Activated T-helper 1 cell treated with Interleukin-2 at 50 U/mL for 16 hours (primary cell): ENCODE data around the gene AGBL1.

ENCODE experiments used
- DNase-seq: peaks from one replicate; pipeline ENCODE4 v3.0.0-alpha.2; 2020; ENCODE audit warnings: low read depth

Gene AGBL1

GRCh38 chr15:86079508-86080266 lies at the start of gene AGBL1:
Gene AGBL1 (plus strand): TSS chr15:86079871.
- DNase-seq: no peak

GRCh38 chr15:86034904-86035303 lies 44.8 kb upstream of the AGBL1 start:
- DNase-seq: no peak

- DNase-seq: no peak
Measured at GRCh38 chr15:86036243-86036642, 43.4 kb upstream of the AGBL1 start.

- no peak for DNase-seq
Measured at GRCh38 chr15:86038491-86038890, 41.2 kb upstream of the AGBL1 start.

- DNase-seq: no peak
Measured at GRCh38 chr15:86040356-86041033, 39.2 kb upstream of the AGBL1 start.

- DNase-seq: no peak
Measured at GRCh38 chr15:86041399-86041798, 38.3 kb upstream of the AGBL1 start.

GRCh38 chr15:86042226-86042625 lies 37.4 kb upstream of the AGBL1 start:
- DNase-seq: no peak

GRCh38 chr15:86044981-86045380 lies 34.7 kb upstream of the AGBL1 start:
- DNase-seq: no peak

GRCh38 chr15:86054338-86054737 lies 25.3 kb upstream of the AGBL1 start:
- DNase-seq: no peak

GRCh38 chr15:86055688-86056087 lies 24.0 kb upstream of the AGBL1 start:
- no peak for DNase-seq

GRCh38 chr15:86059851-86060250 lies 19.8 kb upstream of the AGBL1 start:
- no peak for DNase-seq

GRCh38 chr15:86060674-86061073 lies 19.0 kb upstream of the AGBL1 start:
- no peak for DNase-seq

- no peak for DNase-seq
Measured at GRCh38 chr15:86061581-86061980, 18.1 kb upstream of the AGBL1 start.

GRCh38 chr15:86062646-86063243 lies 16.9 kb upstream of the AGBL1 start:
- no peak for DNase-seq

GRCh38 chr15:86063356-86064095 lies 16.1 kb upstream of the AGBL1 start:
- no peak for DNase-seq

- no peak for DNase-seq
Measured at GRCh38 chr15:86064326-86064725, 15.3 kb upstream of the AGBL1 start.

- DNase-seq: no peak
Measured at GRCh38 chr15:86066174-86066834, 13.4 kb upstream of the AGBL1 start.

GRCh38 chr15:86073281-86073680 lies 6.4 kb upstream of the AGBL1 start:
- no peak for DNase-seq

- no peak for DNase-seq
Measured at GRCh38 chr15:86076468-86076867, 3.2 kb upstream of the AGBL1 start.

- DNase-seq: no peak
Measured at GRCh38 chr15:86077070-86077469, 2.6 kb upstream of the AGBL1 start.

GRCh38 chr15:86080302-86080701 lies 631 bp downstream of the AGBL1 start:
- no peak for DNase-seq
